ENCODE results near the gene POLR2A.

GRCh38 chr17:7544911-7545310 is 60.7 kb downstream of the POLR2A start:
- no peak for TF ChIP-seq RAD21 (IDR thresholded peaks at IDR 0.05; ENCODE audit: low read length)
- TF ChIP-seq, protein P1, sequence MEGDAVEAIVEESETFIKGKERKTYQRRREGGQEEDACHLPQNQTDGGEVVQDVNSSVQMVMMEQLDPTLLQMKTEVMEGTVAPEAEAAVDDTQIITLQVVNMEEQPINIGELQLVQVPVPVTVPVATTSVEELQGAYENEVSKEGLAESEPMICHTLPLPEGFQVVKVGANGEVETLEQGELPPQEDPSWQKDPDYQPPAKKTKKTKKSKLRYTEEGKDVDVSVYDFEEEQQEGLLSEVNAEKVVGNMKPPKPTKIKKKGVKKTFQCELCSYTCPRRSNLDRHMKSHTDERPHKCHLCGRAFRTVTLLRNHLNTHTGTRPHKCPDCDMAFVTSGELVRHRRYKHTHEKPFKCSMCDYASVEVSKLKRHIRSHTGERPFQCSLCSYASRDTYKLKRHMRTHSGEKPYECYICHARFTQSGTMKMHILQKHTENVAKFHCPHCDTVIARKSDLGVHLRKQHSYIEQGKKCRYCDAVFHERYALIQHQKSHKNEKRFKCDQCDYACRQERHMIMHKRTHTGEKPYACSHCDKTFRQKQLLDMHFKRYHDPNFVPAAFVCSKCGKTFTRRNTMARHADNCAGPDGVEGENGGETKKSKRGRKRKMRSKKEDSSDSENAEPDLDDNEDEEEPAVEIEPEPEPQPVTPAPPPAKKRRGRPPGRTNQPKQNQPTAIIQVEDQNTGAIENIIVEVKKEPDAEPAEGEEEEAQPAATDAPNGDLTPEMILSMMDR (conservative IDR thresholded peaks at IDR 0.05; ENCODE audit: low read depth, low read length): no peak
- no peak for TF ChIP-seq POLR2A (IDR thresholded peaks at IDR 0.05; ENCODE audit: low read depth, low read length)
- no peak for TF ChIP-seq RCOR1 (IDR thresholded peaks at IDR 0.05; ENCODE audit: insufficient replicate concordance, low read length)
- TF ChIP-seq CEBPB (IDR thresholded peaks at IDR 0.05; ENCODE audit: low read depth, low read length): no peak
